GM19438 (cell line): ENCODE measurements around the gene PLEKHN1.
"Not testable (repeated sequence)": the region's sequence is repeated elsewhere in the genome, so short reads cannot be mapped to it uniquely, and the experiment has no call there.

ENCODE experiments used
- ATAC-seq: cut with Tn5 transposase; IDR thresholded peaks from one replicate; pipeline ENCODE4 v1.9.1; 2021; ENCODE audit warnings: low read depth; ENCODE audit not compliant: unreplicated experiment

Gene PLEKHN1

DNA sequence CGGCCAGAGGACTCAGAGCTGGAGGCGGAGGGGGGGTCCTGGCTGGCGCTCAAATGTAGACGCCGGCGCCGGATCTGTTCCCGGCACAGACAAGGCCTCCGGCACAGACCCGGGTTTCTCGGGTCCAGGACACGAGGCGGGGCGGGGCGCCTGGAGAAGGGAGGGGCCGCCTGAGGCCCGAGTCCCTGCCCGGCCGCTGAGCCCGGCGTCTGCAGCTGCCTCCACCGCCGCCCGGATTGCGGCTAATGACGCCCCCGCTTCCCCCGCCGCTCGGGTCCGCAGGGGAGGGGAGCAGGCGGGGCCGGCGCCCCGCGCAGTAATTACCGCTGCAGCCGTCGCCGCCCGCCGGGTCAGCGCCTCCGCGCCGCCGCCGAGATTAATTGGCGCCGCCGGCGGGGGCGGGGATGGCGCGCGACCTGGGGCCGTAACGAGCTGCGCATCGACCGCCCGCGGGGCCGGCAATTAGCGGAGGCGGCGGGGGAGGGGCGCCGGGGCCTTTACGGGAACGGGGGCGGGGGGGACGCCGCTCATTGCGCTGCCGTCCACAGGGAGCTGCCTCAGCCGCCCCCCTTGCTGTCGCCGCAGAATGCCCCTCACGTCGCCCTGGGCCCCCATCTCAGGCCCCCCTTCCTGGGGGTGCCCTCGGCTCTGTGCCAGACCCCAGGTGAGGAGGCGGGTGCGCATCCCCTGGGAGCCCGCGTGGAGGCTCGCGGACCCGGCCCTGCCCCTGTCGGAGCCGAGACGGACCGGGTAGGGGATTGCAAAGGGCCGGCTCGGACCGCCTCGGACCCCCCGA lies 24.5 kb upstream of the PLEKHN1 start:
- no peak for ATAC-seq

DNA sequence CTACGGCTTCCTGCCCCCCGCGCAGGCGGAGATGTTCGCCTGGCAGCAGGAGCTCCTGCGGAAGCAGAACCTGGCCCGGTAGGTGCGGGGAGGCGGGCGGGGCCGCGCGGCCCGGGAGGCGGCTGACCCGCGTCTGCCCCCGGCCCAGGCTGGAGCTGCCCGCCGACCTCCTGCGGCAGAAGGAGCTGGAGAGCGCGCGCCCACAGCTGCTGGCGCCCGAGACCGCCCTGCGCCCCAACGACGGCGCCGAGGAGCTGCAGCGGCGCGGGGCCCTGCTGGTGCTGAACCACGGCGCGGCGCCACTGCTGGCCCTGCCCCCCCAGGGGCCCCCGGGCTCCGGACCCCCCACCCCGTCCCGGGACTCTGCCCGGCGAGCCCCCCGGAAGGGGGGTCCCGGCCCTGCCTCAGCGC lies 23.9 kb upstream of the PLEKHN1 start:
- no peak for ATAC-seq

DNA sequence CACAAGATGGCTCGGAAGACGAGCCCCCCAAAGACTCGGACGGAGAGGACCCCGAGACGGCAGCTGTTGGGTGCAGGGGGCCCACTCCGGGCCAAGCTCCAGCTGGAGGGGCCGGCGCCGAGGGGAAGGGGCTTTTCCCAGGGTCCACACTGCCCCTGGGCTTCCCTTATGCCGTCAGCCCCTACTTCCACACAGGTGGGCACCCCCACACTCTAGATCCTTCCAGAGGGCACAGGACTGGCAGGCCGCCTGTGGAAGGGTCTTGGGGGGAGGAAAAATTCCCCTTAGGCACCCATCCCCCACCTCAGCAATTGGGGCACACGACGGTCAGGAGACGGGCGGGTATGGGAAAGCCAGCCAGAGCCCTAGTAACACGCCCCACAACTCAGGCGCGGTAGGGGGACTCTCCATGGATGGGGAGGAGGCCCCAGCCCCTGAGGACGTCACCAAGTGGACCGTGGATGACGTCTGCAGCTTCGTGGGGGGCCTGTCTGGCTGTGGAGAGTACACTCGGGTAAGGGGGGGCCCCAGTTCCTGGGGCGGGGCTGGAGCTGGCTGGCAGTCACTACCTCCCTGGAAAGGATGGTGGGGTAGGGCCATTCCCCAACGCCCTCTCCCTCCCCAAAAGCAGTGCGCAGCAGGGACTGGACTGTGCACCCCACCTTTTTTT lies 23.3 kb upstream of the PLEKHN1 start:
- no peak for ATAC-seq

DNA sequence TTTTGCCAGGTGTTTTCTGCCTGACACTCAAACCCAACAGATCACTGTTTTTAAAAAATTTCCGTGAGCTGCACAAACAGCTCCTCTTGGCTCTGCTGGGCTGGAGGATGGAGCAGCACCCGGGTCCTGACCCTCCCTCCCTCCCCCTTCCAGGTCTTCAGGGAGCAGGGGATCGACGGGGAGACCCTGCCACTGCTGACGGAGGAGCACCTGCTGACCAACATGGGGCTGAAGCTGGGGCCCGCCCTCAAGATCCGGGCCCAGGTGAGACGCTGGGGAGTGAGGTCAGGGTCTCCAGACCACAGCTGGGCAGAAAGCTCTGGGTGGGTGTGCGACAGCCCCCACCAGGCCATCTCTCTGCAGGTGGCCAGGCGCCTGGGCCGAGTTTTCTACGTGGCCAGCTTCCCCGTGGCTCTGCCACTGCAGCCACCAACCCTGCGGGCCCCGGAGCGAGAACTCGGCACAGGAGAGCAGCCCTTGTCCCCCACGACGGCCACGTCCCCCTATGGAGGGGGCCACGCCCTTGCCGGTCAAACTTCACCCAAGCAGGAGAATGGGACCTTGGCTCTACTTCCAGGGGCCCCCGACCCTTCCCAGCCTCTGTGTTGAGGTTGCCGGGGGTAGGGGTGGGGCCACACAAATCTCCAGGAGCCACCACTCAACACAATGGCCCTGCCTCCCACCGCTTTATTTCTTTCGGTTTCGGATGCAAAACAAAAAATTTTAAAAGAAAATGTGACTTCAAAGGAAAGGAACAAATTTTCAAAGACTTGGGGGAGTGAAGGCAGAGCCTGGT lies 22.5 kb upstream of the PLEKHN1 start:
- ATAC-seq: no peak

DNA sequence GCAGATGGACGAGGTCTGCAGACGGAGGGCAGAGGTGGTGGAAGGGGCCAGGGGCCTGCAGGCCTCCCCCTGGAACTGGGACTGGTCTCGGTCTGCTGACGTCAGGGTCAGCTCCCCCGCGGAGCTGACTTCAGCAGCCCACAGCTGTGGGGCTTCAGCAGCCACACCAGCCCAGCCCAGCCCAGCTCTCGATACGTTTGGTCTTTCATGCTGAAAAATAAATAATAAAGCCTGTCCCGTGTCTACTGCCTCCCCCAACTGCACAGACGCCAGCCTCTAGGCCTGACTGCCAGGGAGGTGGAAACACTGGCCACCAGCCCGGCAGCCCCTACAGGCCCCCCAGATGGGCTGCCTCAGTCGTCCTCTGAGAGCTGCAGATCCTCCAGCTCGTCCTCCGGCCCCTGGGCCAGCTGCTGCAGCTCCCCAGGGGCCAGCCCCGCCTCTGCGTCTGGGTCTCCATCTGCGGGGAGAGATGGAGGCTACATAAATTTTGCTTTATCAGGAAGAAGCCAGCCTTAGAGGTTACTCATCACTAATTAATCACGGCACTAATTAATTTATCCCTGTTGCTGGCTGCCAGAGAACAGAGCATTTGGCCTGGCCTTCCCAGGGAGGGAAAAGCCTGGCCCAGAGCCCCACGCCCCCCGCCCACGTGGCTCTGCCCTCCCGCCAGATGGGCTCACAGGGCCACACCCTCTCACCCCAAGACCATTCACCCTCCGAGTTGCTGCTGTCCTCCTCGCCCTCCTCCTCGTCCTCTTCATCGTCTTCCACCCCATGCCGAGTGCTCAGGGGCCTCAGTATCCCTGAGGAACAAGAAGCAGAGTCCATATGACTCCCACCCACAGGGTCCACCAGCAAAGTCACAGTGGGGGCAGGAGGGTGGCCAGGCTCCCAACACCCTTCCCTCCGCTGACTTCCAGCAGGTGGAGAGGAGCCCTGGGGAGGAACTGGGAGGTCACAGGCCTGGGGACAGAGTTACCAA lies 21.6 kb upstream of the PLEKHN1 start:
- no peak for ATAC-seq

DNA sequence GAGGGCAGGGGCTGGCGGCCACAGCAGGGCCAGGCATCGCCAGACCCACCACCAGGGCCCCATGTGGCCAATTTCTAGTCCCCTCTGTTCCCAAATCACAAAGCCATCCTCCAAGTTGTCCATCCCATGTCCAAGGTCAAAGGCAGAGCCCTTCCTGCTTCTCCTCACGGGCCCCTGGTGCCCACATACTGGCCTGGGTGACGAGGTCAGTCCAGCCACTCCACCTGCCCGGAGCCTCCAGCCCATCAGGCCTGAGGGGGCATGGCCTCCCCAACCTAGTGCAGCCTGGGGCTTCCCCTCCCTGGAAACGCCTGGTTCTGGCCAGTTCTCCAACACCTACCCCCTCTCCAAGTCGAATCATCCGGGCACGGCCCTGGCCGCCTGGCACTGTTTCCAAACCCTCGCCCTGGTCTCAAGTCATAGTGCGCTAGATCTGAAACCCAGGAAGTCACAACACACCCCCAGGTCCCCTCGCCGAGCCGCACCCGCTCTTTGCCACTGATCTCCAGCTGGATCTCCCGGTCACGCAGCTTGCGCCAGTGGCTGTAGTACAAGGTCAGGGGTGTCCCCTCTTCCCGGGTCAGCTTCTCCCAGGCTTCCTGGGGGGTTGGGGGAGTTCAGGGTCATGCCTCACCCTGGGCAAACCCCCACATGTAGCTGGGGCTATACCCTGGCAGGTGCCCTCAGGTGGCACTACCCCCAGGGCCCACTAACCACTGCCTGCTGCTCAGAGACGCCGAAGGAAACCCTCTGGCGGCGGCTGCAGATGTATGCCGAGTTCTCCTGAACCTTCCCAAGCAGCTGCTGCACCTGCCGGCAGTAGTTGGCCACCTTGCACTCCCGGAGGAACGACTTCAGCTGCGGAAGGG lies 20.4 kb upstream of the PLEKHN1 start:
- ATAC-seq: no peak

DNA sequence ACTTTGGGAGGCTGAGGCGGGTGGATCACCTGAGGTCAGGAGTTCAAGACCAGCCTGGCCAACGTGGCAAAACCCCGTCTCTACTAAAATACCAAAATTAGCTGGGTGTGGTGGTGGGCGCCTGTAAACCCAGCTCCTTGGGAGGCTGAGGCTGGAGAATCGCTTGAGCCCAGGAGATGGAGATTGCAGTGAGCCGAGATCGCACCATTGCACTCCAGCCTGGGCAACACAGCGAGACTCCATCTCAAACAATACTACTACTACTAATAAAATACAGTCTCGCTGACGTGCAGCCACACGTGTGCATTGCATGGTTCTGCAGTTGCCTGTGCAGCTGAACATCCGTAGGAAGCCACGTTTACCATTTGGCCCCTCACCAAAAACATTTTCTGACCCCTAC lies 19.5 kb upstream of the PLEKHN1 start:
- ATAC-seq: not testable (repeated sequence)

DNA sequence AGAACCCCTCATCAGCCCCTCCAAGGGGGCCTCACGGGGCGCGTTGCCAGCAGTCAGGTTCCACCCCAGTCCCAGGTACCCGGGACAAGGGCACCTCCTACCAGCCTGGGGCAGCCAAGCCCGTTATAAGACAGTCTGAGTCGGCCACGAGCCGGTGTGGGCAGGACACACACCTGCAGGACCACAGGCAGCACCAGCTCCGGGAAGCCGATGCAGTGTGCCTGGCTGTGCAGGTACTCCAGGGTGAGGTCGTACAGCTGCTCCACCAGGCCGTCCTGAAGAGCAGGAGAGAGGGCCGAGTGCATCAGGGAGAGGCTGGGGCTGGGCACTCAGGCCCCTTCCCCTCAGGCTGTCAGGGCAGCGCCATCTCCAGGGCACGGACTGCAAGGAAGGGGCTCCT lies 18.3 kb upstream of the PLEKHN1 start:
- ATAC-seq: no peak

DNA sequence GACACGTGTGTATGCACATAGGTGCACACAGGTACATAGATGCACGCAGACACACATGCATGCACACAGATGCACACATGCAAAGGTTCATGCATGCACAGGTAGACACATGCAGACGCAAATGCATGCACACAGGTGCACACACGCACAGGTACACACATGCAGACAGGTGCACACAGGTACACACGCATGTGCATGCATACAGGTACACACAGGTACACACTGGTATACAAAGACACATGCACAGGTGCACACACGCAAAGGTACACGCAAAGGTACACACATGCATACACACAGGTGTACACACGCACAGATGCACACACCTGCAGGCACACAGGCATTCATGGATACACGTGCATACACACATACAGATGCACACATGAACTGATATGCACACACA lies 16.0 kb upstream of the PLEKHN1 start:
- no peak for ATAC-seq

DNA sequence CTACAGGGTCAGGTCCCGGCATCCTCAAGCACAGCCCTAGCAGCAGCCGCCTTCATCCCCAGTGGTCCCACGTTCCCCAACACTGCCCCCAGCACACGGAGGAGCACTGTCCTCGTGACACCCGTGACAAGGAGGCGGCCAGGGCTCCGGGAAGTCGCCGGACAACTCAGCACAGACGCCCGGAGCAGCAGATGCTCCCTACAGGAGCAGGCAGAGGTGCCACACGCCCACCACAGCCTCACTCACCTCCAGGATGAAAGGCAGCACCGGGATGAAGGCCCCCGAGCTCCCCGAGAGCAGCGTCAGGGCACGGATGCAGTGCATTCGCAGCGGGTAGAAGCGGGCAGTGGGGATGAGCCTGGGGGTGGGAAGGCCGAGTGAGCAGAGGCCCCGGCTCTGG lies 15.4 kb upstream of the PLEKHN1 start:
- no peak for ATAC-seq

DNA sequence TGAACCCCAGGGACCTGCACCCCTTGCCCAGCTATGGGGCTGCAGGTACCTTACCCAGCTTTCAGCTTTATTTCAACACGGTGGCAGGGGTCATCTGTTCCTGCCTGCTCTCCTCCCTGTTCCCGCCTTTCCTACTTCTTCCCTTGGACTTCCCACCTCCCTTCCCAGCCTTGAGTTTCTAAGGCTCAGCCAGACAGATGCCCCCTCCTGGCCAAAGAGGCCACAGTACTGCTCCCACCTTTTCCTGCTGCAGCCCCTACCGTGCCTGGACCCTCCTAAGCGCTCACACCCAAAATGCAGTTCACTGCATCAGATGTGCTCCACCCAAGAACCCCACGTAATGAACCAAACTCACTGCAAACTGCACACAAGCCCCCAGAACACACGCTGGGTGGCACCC lies 14.9 kb upstream of the PLEKHN1 start:
- no peak for ATAC-seq

DNA sequence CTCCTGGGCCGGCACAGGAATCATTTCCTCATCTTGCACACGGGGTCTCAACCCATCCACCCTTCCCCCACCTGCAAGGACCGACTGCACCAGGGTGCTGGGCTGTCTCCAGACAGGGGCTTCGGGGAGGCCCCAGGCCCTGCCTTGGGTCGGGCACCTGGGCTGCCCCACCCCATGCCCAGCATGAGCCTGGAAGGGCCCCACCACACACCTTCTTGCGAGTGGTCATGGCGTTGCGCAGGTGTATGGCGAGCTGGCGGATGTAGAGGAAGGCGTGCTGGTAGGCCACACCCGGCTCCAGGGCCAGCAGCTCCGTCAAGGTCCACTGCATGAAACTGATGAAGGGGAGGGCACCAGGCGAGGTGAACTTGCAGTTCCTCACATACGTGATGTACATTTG lies 14.1 kb upstream of the PLEKHN1 start:
- no peak for ATAC-seq

DNA sequence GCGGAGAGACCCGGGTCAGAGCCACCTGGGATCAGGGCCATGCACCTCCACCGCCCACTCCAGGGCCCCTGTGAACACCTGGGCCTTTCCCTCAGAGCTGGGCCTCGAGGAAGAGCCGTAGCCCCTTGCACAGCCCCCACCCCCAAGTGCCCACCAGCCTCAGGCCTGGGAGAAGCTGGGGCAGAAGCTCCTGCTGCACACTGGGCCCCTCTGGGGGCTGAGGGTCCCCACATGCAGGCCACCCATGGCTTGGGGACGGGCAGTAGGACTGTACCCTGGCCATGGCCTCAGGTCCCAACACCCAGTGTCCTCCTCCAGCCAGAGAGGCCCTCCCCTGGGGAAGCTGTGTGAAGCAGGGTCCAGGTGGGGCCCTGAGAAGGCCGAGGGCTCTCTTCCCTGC lies 13.7 kb upstream of the PLEKHN1 start:
- ATAC-seq: no peak

DNA sequence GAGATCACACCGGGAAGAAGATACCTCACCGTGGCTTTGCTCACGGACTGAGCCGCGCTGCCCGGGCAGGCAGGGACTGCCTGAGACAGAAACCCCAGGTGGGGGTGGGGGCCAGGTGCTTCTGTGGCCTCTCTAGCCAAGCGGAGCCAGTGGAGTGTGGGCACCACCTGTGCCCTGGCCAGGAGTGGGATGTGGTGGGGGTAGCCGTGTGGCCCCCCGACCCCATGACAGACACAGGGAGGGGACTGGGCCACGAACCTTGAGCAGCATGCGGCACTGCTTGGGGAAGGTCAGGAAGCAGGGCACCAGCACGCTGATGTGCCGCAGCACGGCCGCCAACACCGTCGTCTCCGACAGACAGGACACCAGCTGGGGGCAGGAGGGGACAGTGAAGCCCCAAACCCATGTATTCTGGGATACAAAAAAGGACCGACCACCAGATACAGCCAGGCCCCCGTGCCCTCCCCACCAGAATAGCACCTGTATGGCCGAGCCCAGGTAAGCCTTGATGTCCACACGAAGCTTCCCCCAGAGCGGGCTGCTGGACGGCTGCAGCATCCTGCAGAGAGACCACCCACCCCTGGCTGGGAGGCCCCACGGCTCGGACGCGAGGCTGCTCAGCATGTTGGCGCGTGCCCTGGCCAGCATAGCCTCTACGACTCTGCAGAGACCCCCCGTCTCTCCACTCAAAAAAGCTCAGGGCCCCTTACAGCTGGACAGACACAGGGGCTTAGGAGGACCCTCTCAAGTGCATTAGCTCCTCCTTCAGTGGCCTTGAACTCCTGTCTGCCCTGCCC lies 12.6 kb upstream of the PLEKHN1 start:
- ATAC-seq: no peak

DNA sequence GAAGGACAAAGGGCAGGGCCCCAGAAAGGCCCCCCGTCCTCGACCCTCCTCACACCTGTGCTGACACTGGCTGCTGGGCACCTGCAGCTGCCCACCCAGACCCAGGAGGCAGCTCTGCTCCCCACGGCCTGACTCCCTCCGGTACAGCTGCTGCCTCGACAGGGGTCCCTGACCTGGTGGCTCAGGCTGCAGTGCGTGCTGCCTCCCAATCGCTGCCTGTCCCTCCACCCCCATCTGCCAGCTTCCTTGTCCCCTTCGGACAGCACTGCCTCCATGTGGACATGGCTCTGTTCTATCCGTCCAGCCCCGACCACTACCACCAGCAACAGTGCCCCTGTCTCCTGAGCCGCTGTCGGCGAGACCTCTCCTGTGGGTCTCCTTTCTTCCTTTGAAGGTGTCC lies 11.4 kb upstream of the PLEKHN1 start:
- ATAC-seq: no peak

DNA sequence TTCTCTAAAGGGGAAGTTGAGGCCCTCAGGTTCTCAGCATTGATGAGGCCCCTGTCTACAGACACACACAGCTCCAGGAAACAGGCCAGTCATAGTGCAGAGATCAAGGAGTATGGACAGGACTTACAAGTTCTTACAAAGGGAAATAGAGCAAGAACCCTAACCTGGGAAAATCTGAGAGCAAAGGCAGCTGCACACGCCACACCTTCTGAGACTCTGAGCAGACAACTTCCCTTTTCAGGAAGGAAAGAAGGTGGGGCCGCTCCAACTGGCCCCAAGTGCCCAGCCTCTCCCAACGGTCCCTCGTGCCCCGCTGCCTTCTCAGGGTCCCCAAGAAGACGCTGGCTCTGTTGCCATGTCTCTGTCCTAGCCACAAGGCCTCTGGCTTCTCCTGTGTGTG lies 10.8 kb upstream of the PLEKHN1 start:
- ATAC-seq: no peak

DNA sequence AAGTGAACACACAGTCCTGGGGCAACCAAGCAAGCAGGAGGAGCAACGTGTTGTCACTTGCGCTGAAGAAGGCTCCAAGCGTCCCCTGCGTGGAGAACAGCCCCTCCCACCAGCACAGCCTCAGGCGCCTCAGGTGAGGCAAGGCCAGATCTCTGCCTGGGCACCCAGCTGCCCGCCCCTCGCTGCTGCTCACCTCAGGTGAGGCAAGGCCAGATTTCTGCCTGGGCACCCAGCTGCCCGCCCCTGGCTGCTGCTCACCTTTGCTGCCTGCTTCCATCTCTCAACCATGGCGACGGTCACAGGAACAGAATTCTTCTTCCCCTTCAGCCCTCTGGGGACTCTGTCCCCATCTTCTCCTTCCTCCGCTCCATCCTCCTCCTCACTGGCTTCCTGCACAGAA lies 9.6 kb upstream of the PLEKHN1 start:
- ATAC-seq: no peak

DNA sequence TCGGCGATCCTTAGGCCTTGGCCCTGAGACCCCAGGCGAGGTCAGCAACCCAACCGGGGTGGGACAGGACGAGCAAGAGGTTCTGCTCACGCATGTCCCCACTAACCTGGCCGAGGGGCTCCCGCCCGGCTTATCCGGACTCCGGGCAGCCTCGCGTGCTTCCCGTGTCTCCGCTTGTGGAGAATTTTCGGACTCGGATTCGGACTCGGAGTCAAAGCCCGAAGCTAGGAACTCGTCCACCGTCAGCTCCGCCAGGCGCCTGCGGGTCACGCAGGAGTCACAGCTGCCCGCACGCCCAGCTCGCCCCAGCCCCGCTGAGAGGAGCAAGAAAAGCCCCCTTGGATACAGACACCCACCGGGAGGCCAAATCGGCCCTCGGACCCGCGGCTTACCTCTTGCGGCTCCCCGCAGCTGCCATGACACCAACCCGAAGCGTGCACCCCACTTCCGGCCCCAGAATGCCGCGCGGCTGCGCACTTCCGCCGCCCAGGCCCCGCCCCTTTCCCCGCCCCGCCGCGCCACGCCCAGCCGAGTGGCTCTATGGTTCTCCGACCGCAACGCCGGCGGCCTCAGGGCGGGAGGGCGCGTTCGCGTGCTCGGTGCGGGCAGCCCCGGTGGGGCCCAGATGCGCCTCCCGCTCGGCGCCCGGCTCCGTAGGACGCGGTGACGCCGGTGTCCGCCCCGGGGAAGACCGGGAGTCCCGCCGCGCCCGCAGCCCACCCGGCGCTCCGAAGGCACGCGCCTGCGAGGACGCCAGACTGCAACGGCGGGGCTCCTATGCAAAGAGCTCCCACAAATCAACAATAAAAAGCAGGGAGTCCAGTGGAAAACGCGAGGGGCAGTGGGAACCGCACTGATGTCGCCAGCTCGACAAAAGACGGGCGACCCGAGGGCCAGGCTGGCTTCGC lies 7.2 kb upstream of the PLEKHN1 start, which contains the start of gene NOC2L:
Gene NOC2L (minus strand): TSS at position 434 of the 908 bp plus-strand sequence. CDS start 16 bp downstream, at position 418.
- peak; percentile 63 for ATAC-seq
